Neuron (in vitro differentiated cells): ENCODE results near the gene ATG10.
A peak's percentile ranks its signal among the peaks of the same experiment; 100 is the strongest.
"Not testable (repeated sequence)": the region's sequence is repeated elsewhere in the genome, so short reads cannot be mapped to it uniquely, and the experiment has no call there.

ENCODE experiments used
- H2AFZ ChIP-seq: one replicate; pipeline ENCODE4 v1.6.1; 2013; ENCODE audit warnings: low read depth, mild to moderate bottlenecking, inconsistent platforms, low read length, moderate library complexity
- H3K27me3 ChIP-seq: one replicate; pipeline ENCODE4 v1.6.1; 2013; ENCODE audit warnings: low read length; ENCODE audit not compliant: insufficient read depth
- H3K36me3 ChIP-seq: one replicate; pipeline ENCODE4 v1.6.1; 2013; ENCODE audit warnings: low read length; ENCODE audit not compliant: insufficient read depth
- H3K4me1 ChIP-seq: one replicate; pipeline ENCODE4 v1.6.1; 2013; ENCODE audit warnings: low read length; ENCODE audit not compliant: insufficient read depth
- H3K4me3 ChIP-seq: 2 replicates; pipeline ENCODE4 v1.5.1; 2013; ENCODE audit warnings: mild to moderate bottlenecking, low read length, moderate library complexity
- H3K9me3 ChIP-seq: one replicate; pipeline ENCODE4 v1.6.1; 2013; ENCODE audit warnings: low read length

The ATG10 gene

DNA sequence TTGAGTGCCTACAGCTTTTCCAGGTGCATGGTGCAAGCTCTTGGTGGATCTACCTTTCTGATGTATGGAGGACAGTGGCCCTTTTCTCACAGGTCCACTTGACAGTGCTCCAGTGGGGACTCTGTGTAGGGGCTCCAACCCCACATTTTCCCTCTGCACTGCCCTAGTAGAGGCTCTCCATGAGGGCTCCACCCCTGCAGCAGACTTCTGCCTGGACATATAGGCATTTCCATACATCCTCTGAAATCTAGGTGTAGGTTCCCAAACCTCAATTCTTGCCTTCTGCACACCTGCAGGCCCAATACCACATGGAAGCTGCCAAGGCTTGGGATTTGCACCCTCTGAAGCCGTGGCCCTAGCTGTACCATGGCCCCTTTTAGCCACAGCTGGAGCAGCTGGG is 71.1 kb downstream of the ATG10 start:
- H3K27me3 ChIP-seq, H3K4me1 ChIP-seq, H2AFZ ChIP-seq, H3K4me3 ChIP-seq, H3K36me3 ChIP-seq: not testable (repeated sequence)
- peaks cover 12% of the 10 kb centered on the region for H3K9me3 ChIP-seq

DNA sequence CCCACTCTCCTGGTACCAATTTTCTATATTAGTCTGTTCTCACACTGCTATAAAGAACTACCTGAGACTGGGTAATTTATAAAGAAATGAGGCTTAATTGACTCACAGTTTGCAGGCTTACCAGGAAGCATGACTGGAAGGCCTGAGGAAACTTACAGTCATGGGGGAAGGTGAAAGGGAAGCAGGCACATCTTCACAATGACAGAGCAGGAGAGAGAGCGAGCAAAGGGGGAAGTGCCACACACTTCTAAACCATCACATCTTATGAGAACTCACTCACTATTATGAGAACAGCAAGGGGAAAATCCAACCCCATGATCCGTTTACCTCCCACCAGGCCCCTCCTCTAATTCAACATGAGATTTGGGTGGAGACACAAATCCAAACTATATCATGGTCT is 72.2 kb downstream of the ATG10 start:
- Histone ChIP-seq H2AFZ (no peak overlapping the region), H3K36me3 (no peaks in the 10 kb centered on the region), H3K4me1 (no peaks in the 10 kb centered on the region), H3K4me3 (no peak overlapping the region), H3K27me3 (no peaks in the 10 kb centered on the region), H3K9me3 (peaks cover 10% of the 10 kb centered on the region)

GRCh38 chr5:82045554-82046275 is 73.9 kb downstream of the ATG10 start:
- Histone ChIP-seq H2AFZ (no peak overlapping the region), H3K4me3 (no peak overlapping the region), H3K4me1 (no peaks in the 10 kb centered on the region), H3K9me3 (peaks cover 10% of the 10 kb centered on the region), H3K27me3 (no peaks in the 10 kb centered on the region), H3K36me3 (no peaks in the 10 kb centered on the region)

DNA sequence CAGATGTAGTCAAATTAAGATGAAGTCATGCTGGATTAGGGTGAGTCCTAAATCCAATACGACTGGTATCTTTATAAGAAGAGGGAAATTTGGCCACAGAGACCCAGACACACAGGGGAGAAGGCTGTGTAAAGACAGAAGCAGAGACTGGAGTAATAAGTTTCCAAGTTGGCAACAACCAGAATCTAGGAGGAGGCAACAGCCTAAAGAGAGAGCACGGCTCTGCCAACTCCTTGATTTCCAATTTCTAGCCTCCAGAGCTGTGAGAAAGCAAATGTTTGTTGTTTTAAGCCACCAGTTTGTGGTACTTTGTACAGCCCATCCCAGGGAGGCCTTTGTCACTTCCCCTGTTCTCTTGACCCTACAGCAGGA is 74.4 kb downstream of the ATG10 start:
- no peaks in the 10 kb centered on the region for H3K27me3 ChIP-seq
- no peaks in the 10 kb centered on the region for H3K36me3 ChIP-seq
- H2AFZ ChIP-seq: no peak overlapping the region
- no peaks in the 10 kb centered on the region for H3K4me1 ChIP-seq
- H3K4me3 ChIP-seq: no peak overlapping the region
- peaks cover 10% of the 10 kb centered on the region for H3K9me3 ChIP-seq

DNA sequence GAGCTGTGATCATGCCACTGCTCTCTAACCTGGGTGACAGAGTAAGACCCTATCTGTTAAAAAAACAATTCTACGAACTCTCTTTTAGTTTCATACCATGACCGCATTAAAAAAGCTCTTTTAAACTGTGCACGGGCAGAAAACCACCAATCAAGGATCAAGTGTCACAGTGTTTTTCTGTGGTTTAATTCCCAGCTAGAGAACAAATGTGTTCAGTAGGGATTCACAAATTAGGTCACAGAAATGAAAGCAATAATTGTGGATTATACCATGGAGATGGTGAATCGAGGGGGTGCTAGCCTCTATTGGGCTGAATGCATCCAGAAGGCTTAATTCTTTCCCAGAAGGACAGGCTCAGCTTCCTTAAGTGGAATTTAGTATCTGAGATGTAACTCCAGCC is 79.1 kb downstream of the ATG10 start:
- no peak overlapping the region for H2AFZ ChIP-seq
- H3K4me1 ChIP-seq: no peaks in the 10 kb centered on the region
- H3K4me3 ChIP-seq: no peak overlapping the region
- H3K9me3 ChIP-seq: peaks cover 2% of the 10 kb centered on the region
- no peaks in the 10 kb centered on the region for H3K36me3 ChIP-seq
- H3K27me3 ChIP-seq: no peaks in the 10 kb centered on the region

DNA sequence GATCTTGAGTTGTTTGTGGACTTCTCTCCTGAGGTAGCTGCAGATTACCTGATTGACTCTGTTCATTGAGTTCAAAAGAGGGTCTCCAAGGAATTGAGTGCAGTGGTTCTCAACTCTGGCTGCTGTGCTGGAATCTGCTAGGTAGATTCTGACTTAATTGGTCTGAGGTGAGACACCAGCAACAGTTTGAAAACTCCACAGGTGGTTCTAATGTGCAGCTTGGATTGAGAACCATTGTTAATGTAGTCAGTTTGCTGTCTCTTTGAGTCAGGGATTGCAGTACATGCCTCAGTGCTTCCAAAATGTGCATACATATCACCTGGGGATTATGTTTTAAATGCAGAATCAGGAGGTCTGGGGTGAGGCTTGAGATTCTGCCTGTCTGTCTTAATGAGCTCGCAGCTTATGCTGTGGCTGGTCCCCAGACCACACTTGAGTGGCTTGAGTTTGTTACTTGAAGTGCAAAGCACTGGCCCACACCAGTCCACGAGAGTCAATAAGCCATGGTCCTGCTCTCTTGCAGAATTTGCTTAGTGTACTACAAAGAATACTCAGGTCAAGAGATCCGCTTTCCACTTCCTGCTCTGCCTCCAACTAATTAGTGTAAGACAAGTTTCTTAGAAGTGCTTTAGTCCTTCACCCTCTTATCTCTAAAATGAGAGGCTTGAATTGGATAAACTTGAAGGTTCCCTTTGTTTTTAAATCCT is 82.3 kb downstream of the ATG10 start:
- Histone ChIP-seq H3K27me3 (no peaks in the 10 kb centered on the region), H3K9me3 (no peaks in the 10 kb centered on the region), H2AFZ (no peak overlapping the region), H3K36me3 (no peaks in the 10 kb centered on the region), H3K4me1 (no peaks in the 10 kb centered on the region), H3K4me3 (no peak overlapping the region)

DNA sequence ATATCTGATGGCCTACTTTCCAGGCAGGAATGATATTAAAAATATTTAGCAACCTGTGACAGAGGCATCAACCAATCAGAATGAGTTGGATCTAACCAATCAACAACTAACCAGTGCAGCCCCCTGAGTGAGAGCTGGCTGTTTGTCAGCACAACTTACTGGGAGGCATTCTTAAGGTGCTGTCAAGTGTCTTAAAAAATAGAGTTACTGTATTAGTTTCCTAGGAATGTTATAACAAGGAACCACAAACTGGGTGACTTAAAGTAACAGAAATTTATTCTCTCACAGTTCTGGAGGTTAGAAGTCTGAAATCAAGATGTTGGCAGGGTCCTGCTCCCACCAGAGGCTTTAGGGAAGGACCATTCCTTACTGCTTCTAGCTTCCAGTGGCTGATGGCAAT is 85.2 kb downstream of the ATG10 start:
- Histone ChIP-seq H3K4me3 (no peak overlapping the region), H2AFZ (no peak overlapping the region), H3K4me1 (no peaks in the 10 kb centered on the region), H3K36me3 (no peaks in the 10 kb centered on the region), H3K9me3 (no peaks in the 10 kb centered on the region), H3K27me3 (no peaks in the 10 kb centered on the region)

- Histone ChIP-seq H3K36me3 (no peaks in the 10 kb centered on the region), H2AFZ (no peak overlapping the region), H3K9me3 (no peaks in the 10 kb centered on the region), H3K4me1 (no peaks in the 10 kb centered on the region), H3K4me3 (no peak overlapping the region), H3K27me3 (no peaks in the 10 kb centered on the region)
Measured at GRCh38 chr5:82058710-82059109, 86.9 kb downstream of the ATG10 start.

DNA sequence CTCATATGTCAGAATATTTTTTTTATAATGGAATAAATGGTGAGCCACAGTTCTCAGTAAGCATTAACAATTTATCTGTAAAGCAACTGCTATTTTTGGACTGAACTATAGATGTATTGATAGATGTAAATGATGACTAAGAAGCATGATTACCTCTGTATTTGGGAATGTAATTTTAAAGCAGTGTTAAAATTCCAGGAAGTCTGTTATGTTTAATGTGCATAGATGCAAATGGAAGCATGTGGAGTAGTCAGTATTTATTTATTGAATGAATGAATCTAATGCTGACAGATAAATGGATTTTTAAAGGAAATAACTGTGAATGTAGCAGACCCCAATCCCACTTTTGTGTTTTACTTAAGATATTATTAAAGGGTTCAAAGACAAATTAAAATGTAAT is 95.0 kb downstream of the ATG10 start:
- no peaks in the 10 kb centered on the region for H3K9me3 ChIP-seq
- no peak overlapping the region for H3K4me3 ChIP-seq
- no peaks in the 10 kb centered on the region for H3K4me1 ChIP-seq
- H3K27me3 ChIP-seq: no peaks in the 10 kb centered on the region
- no peaks in the 10 kb centered on the region for H3K36me3 ChIP-seq
- H2AFZ ChIP-seq: no peak overlapping the region

GRCh38 chr5:82068042-82068441 is 96.2 kb downstream of the ATG10 start:
- H3K9me3 ChIP-seq, H3K4me3 ChIP-seq, H3K4me1 ChIP-seq, H2AFZ ChIP-seq, H3K36me3 ChIP-seq, H3K27me3 ChIP-seq: not testable (repeated sequence)

GRCh38 chr5:82068723-82069122 is 96.9 kb downstream of the ATG10 start:
- Histone ChIP-seq H3K9me3 (no peaks in the 10 kb centered on the region), H3K27me3 (no peaks in the 10 kb centered on the region), H3K36me3 (no peaks in the 10 kb centered on the region), H2AFZ (no peak overlapping the region), H3K4me1 (no peaks in the 10 kb centered on the region), H3K4me3 (no peak overlapping the region)

GRCh38 chr5:82072138-82072537 is 100.3 kb downstream of the ATG10 start:
- Histone ChIP-seq H3K27me3 (no peaks in the 10 kb centered on the region), H3K4me3 (no peak overlapping the region), H3K9me3 (no peaks in the 10 kb centered on the region), H3K4me1 (peaks cover 8% of the 10 kb centered on the region), H3K36me3 (no peaks in the 10 kb centered on the region), H2AFZ (no peak overlapping the region)

GRCh38 chr5:82073179-82073578 is 101.4 kb downstream of the ATG10 start:
- Histone ChIP-seq H3K27me3 (no peaks in the 10 kb centered on the region), H3K36me3 (no peaks in the 10 kb centered on the region), H2AFZ (no peak overlapping the region), H3K4me1 (peaks cover 8% of the 10 kb centered on the region), H3K4me3 (no peak overlapping the region), H3K9me3 (no peaks in the 10 kb centered on the region)

DNA sequence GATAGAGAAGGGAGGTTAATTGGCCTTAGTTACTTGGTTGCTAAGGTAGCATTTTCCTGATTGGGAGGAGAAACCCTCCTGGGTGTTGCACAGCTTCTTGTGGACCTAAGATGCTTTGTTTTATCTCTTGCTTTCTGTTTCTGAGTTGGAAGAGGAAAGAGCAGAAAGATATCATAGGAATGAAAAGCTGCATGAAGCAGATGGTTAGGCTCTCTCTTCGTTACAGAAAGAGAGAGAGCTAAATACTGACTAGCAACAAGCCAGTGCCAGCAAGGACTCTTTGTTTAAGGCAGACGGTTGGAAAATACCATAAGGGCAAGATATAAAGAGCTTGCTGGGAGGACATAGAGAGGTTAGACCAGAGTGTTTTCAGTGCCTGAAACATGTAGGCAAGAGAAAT is 103.1 kb downstream of the ATG10 start:
- H2AFZ ChIP-seq: peak overlapping the region; percentile 39
- H3K4me3 ChIP-seq: no peak overlapping the region
- no peaks in the 10 kb centered on the region for H3K27me3 ChIP-seq
- no peaks in the 10 kb centered on the region for H3K9me3 ChIP-seq
- H3K36me3 ChIP-seq: no peaks in the 10 kb centered on the region
- H3K4me1 ChIP-seq: peaks cover 8% of the 10 kb centered on the region
